Endodermal cell (in vitro differentiated cells): ENCODE measurements around the gene MAS1L. TPM values are rescaled to one million over a fixed set of nuclear protein-coding genes. Genes with fewer than 3 reads are reported as not detected.

Source experiments
- DNase-seq: peaks from one replicate; pipeline ENCODE4 v3.0.0-alpha.2; 2017
- H3K27ac ChIP-seq: 2 replicates; pipeline ENCODE4 v1.5.1; 2013; ENCODE audit warnings: mild to moderate bottlenecking, low read depth, low read length, moderate library complexity
- H3K27me3 ChIP-seq: 2 replicates; pipeline ENCODE4 v1.6.1; 2013; ENCODE audit warnings: mild to moderate bottlenecking, low read length, moderate library complexity; ENCODE audit not compliant: insufficient read depth, control insufficient read depth, poor library complexity, severe bottlenecking
- H3K36me3 ChIP-seq: 2 replicates; pipeline ENCODE4 v1.7.0; 2013; ENCODE audit warnings: mild to moderate bottlenecking, low read length, moderate library complexity; ENCODE audit not compliant: control insufficient read depth, insufficient read depth
- H3K4me1 ChIP-seq: one replicate; pipeline ENCODE4 v1.7.0; 2013; ENCODE audit warnings: low read length; ENCODE audit not compliant: control insufficient read depth, insufficient read depth
- H3K4me3 ChIP-seq: 2 replicates; pipeline ENCODE4 v1.5.1; 2013; ENCODE audit warnings: mild to moderate bottlenecking, low read length, moderate library complexity
- H3K9ac ChIP-seq: 2 replicates; pipeline ENCODE4 v1.6.1; 2013; ENCODE audit warnings: mild to moderate bottlenecking, low read length, moderate library complexity; ENCODE audit not compliant: poor library complexity, severe bottlenecking; ENCODE audit errors: extremely low read depth
- H3K9me3 ChIP-seq: 2 replicates; pipeline ENCODE4 v1.6.1; 2013; ENCODE audit warnings: mild to moderate bottlenecking, low read length, moderate library complexity; ENCODE audit not compliant: control insufficient read depth
- H3K27ac Mint-ChIP-seq: 2 replicates; pipeline ENCODE4 v1.8.0; 2020; ENCODE audit warnings: mixed read lengths
- H3K27me3 Mint-ChIP-seq: 2 replicates; pipeline ENCODE4 v1.8.0; 2021; ENCODE audit warnings: mild to moderate bottlenecking, mixed read lengths; ENCODE audit not compliant: insufficient read depth
- H3K36me3 Mint-ChIP-seq: 2 replicates; pipeline ENCODE4 v1.8.0; 2020; ENCODE audit warnings: low read depth, mixed read lengths
- H3K4me1 Mint-ChIP-seq: 2 replicates; pipeline ENCODE4 v1.8.0; 2020; ENCODE audit warnings: mixed read lengths
- H3K4me3 Mint-ChIP-seq: 2 replicates; pipeline ENCODE4 v1.8.0; 2020; ENCODE audit warnings: mild to moderate bottlenecking, moderate library complexity, mixed read lengths
- H3K9me3 Mint-ChIP-seq: 2 replicates; pipeline ENCODE4 v1.8.0; 2020; ENCODE audit warnings: mild to moderate bottlenecking, mixed read lengths
- WGBS, 2 experiments: methylation state at CpG; one replicate each; pipeline versions ENCODE4 v1.1.5 to v1.1.7; 2013; ENCODE audit warnings: missing lambda C conversion rate in 2 of 2, mixed read lengths in 1 of 2; ENCODE audit not compliant: insufficient coverage in 1 of 2, insufficient read length in 1 of 2; 5-methylcytosine and 5-hydroxymethylcytosine counted together
- total RNA-seq, 2 donors: library from RNA; stranded (reverse); fragmentation: NEBNext Ultra II Directional in 1 of 2; extraction: Animal tissue kit (Norgen Biotek cat#: 25700) in 1 of 2; gene quantifications; 2 replicates in 1 of 2; 3 replicates in 1 of 2; pipeline ENCODE4 v1.2.1, GENCODE V29; 2021
- TF ChIP-seq, protein P1 (sequence below): fragments of 200-600 bp; sonication (generic); conservative IDR thresholded peaks from 2 replicates; pipeline ENCODE4 v1.5.0; 2021; ENCODE audit warnings: antibody characterized with exemption, mild to moderate bottlenecking

Gene MAS1L
- total RNA-seq, 2 donors from 2014 or later: not detected

DNA sequence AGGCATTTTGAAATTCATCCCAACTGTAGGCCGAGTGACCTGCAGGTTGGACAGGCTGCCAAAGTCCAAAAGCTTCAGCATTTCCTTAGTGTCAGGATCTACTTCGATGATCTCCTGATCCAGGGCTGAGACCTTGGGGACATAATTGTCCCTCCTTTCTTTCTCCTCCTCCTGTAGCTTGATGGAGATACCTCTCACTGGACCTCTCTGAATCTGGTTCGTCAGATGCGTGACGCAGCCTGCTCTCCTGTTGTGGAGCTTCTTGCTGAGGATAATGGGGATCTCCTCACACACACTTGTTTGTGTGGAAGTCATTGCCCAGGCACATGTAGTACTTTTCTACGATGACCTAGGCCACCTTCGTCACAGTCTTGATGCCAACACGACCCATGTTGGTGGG, 1.5 kb upstream of the MAS1L start:
- peaks cover 8% of the 10 kb centered on the region for H3K9me3 ChIP-seq
- H3K27ac Mint-ChIP-seq: no peak overlapping the region
- H3K36me3 Mint-ChIP-seq: no peaks in the 10 kb centered on the region
- no peak overlapping the region for H3K9ac ChIP-seq
- no peaks in the 10 kb centered on the region for H3K4me1 ChIP-seq
- H3K27ac ChIP-seq: no peak overlapping the region
- no peaks in the 10 kb centered on the region for H3K27me3 ChIP-seq
- no peaks in the 10 kb centered on the region for H3K36me3 ChIP-seq
- H3K4me3 Mint-ChIP-seq: no peak overlapping the region
- H3K4me1 Mint-ChIP-seq: no peaks in the 10 kb centered on the region
- H3K27me3 Mint-ChIP-seq: no peaks in the 10 kb centered on the region
- H3K9me3 Mint-ChIP-seq: no peaks in the 10 kb centered on the region
- H3K4me3 ChIP-seq: no peak overlapping the region
- 88 to 96% methylated on average over 2 to 6 of the region's 8 CpGs for WGBS, 2 experiments
- TF ChIP-seq, protein P1, sequence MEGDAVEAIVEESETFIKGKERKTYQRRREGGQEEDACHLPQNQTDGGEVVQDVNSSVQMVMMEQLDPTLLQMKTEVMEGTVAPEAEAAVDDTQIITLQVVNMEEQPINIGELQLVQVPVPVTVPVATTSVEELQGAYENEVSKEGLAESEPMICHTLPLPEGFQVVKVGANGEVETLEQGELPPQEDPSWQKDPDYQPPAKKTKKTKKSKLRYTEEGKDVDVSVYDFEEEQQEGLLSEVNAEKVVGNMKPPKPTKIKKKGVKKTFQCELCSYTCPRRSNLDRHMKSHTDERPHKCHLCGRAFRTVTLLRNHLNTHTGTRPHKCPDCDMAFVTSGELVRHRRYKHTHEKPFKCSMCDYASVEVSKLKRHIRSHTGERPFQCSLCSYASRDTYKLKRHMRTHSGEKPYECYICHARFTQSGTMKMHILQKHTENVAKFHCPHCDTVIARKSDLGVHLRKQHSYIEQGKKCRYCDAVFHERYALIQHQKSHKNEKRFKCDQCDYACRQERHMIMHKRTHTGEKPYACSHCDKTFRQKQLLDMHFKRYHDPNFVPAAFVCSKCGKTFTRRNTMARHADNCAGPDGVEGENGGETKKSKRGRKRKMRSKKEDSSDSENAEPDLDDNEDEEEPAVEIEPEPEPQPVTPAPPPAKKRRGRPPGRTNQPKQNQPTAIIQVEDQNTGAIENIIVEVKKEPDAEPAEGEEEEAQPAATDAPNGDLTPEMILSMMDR: no peak
- DNase-seq: no peak

DNA sequence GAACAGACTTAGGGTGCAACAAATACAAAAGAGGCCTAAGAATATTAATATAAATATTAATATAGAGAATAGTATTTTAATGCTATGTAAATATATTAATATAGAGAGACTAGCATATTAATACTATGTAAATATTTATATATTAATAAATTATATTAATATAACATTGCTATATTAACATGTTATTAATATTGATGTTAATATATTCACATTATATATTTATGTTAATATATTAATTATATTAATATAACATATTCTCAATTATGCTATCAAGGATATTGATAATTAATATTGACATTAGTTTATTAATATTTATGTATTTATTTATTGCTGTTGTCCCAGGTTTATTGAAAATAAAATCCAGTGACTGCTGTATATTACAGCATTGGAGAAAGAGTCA, 1.1 kb upstream of the MAS1L start:
- H3K27ac ChIP-seq: no peak overlapping the region
- H3K9me3 ChIP-seq: peaks cover 8% of the 10 kb centered on the region
- no peaks in the 10 kb centered on the region for H3K27me3 Mint-ChIP-seq
- no peak for DNase-seq
- H3K4me3 Mint-ChIP-seq: no peak overlapping the region
- no peak overlapping the region for H3K4me3 ChIP-seq
- no peak overlapping the region for H3K9ac ChIP-seq
- H3K9me3 Mint-ChIP-seq: no peaks in the 10 kb centered on the region
- H3K36me3 ChIP-seq: no peaks in the 10 kb centered on the region
- no peaks in the 10 kb centered on the region for H3K4me1 ChIP-seq
- H3K36me3 Mint-ChIP-seq: no peaks in the 10 kb centered on the region
- no peaks in the 10 kb centered on the region for H3K4me1 Mint-ChIP-seq
- no peak overlapping the region for H3K27ac Mint-ChIP-seq
- H3K27me3 ChIP-seq: no peaks in the 10 kb centered on the region
- TF ChIP-seq, protein P1: no peak

DNA sequence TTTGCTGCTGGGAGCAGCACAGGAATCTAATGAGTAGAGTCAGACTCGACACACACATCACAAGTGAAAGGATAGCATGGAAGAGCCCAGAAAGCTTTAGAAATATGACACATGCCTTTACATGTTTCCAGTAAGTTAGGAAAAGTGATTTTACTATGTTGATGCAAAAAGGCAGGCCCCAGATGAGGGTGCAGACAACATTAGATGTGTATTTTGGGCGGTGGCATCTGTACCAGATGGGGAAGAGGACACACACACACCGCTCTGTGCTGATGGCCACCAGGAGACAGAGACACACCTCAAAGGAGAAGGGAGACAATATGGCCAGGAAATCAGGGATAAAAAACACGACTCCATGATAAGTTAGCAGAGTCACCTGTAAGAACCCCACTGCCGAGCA, 625 bp downstream of the MAS1L start:
- no peaks in the 10 kb centered on the region for H3K36me3 ChIP-seq
- H3K27ac ChIP-seq: no peak overlapping the region
- no peaks in the 10 kb centered on the region for H3K4me1 ChIP-seq
- no peaks in the 10 kb centered on the region for H3K4me1 Mint-ChIP-seq
- H3K4me3 ChIP-seq: no peak overlapping the region
- H3K9ac ChIP-seq: no peak overlapping the region
- DNase-seq: no peak
- H3K36me3 Mint-ChIP-seq: no peaks in the 10 kb centered on the region
- H3K27me3 ChIP-seq: no peaks in the 10 kb centered on the region
- no peaks in the 10 kb centered on the region for H3K27me3 Mint-ChIP-seq
- no peak overlapping the region for H3K27ac Mint-ChIP-seq
- H3K9me3 Mint-ChIP-seq: no peaks in the 10 kb centered on the region
- WGBS, 2 experiments: 91 to 96% methylated on average over 4 to 5 of the region's 5 CpGs
- TF ChIP-seq, protein P1: no peak
- no peak overlapping the region for H3K4me3 Mint-ChIP-seq
- H3K9me3 ChIP-seq: peaks cover 8% of the 10 kb centered on the region
